NCI-H1417 treated with DMSO at 0.1 percent for 48 hours (cell line): Measurements from ENCODE around the gene SLC6A7.
"Not testable (repeated sequence)": the region's sequence is repeated elsewhere in the genome, so short reads cannot be mapped to it uniquely, and the experiment has no call there.

Experiments
- DNase-seq: peaks from one replicate; lab custom pipeline; 2025; lab: John Stamatoyannopoulos, UW

Gene SLC6A7

GRCh38 chr5:150217873-150218692, 28.2 kb downstream of the SLC6A7 start:
- peak; percentile 30 for DNase-seq

GRCh38 chr5:150218693-150219035, 28.8 kb downstream of the SLC6A7 start:
- DNase-seq: no peak

- DNase-seq: no peak
Measured at GRCh38 chr5:150219142-150219541, 29.3 kb downstream of the SLC6A7 start.

GRCh38 chr5:150219861-150220260, 30.0 kb downstream of the SLC6A7 start:
- DNase-seq: no peak

GRCh38 chr5:150221471-150221870, 31.6 kb downstream of the SLC6A7 start:
- DNase-seq: no peak

GRCh38 chr5:150222906-150223305, 33.0 kb downstream of the SLC6A7 start:
- DNase-seq: no peak

- no peak for DNase-seq
Measured at GRCh38 chr5:150223474-150223873, 33.6 kb downstream of the SLC6A7 start.

GRCh38 chr5:150224483-150225027, 34.7 kb downstream of the SLC6A7 start:
- DNase-seq: no peak

- DNase-seq: no peak
Measured at GRCh38 chr5:150227036-150227435, 37.2 kb downstream of the SLC6A7 start.

GRCh38 chr5:150227606-150228273, 37.9 kb downstream of the SLC6A7 start:
- DNase-seq: no peak

GRCh38 chr5:150229571-150229970, 39.7 kb downstream of the SLC6A7 start:
- DNase-seq: no peak

- DNase-seq: no peak
Measured at GRCh38 chr5:150230842-150231241, 41.0 kb downstream of the SLC6A7 start.

- DNase-seq: not testable (repeated sequence)
Measured at GRCh38 chr5:150233706-150234105, 43.8 kb downstream of the SLC6A7 start.

GRCh38 chr5:150234576-150235499, 45.0 kb downstream of the SLC6A7 start:
- no peak for DNase-seq

GRCh38 chr5:150235500-150235854, 45.6 kb downstream of the SLC6A7 start:
- no peak for DNase-seq

- no peak for DNase-seq
Measured at GRCh38 chr5:150236313-150236712, 46.5 kb downstream of the SLC6A7 start.

GRCh38 chr5:150236981-150237754, 47.3 kb downstream of the SLC6A7 start:
- no peak for DNase-seq

GRCh38 chr5:150238646-150239045, 48.8 kb downstream of the SLC6A7 start:
- DNase-seq: no peak

- no peak for DNase-seq
Measured at GRCh38 chr5:150239099-150239793, 49.4 kb downstream of the SLC6A7 start.

GRCh38 chr5:150239794-150240122, 49.9 kb downstream of the SLC6A7 start:
- DNase-seq: no peak
